Kidney (tissue), 14 donors: ENCODE measurements around the gene PLCB4. TPM values are rescaled to one million over a fixed set of nuclear protein-coding genes. Genes with fewer than 3 reads are reported as not detected.

ENCODE experiments used
- DNase-seq, 5 donors: peaks; one replicate each; pipeline ENCODE4 v3.0.0-alpha.2; 2013 to 2020
- FAIRE-seq: peaks from 2 replicates; lab custom pipeline; 2012; peaks lifted over from hg19 to GRCh38; lab: Jason Lieb, UNC
- H3K27ac ChIP-seq, 2 donors: one replicate each; pipeline ENCODE4 v1.7.0; 2013; ENCODE audit warnings: low read depth in 2 of 2, low read length in 2 of 2, inconsistent platforms in 1 of 2
- H3K27me3 ChIP-seq: one replicate; pipeline ENCODE4 v1.7.1; 2013; ENCODE audit warnings: low read length, inconsistent platforms; ENCODE audit not compliant: control insufficient read depth, insufficient read depth
- H3K36me3 ChIP-seq, 3 donors: one replicate each; pipeline versions ENCODE4 v1.7.0 to v1.7.1; 2013; ENCODE audit warnings: low read length in 3 of 3, control low read depth in 1 of 3, inconsistent platforms in 1 of 3; ENCODE audit not compliant: insufficient read depth in 3 of 3, control insufficient read depth in 2 of 3
- H3K4me1 ChIP-seq, 3 donors: one replicate each; pipeline versions ENCODE4 v1.7.0 to v1.7.1; 2013; ENCODE audit warnings: low read length in 3 of 3, inconsistent platforms in 1 of 3, low read depth in 1 of 3; ENCODE audit not compliant: control insufficient read depth in 2 of 3, insufficient read depth in 2 of 3
- H3K4me3 ChIP-seq, 3 donors: one replicate each; pipeline versions ENCODE4 v1.7.0 to v1.8.1; 2013; ENCODE audit warnings: low read length in 3 of 3, control low read depth in 1 of 3, inconsistent platforms in 1 of 3
- H3K9ac ChIP-seq, 3 donors: one replicate each; pipeline versions ENCODE4 v1.7.0 to v1.7.1; 2013; ENCODE audit warnings: low read length in 3 of 3, control low read depth in 1 of 3, inconsistent platforms in 1 of 3
- H3K9me3 ChIP-seq, 3 donors: one replicate each; pipeline versions ENCODE4 v1.7.0 to v1.7.1; 2013; ENCODE audit warnings: low read length in 3 of 3, control low read depth in 1 of 3, inconsistent platforms in 1 of 3; ENCODE audit not compliant: control insufficient read depth in 2 of 3, insufficient read depth in 1 of 3
- intact Hi-C: fragments of 100-400 bp; cut with DNase I; formaldehyde crosslinking; loops from one replicate; pipeline ENCODE4 v1.11.1; 2022
- polyA plus RNA-seq: library from polyadenylated mRNA; stranded (reverse); fragments of 350-450 nt; fragmentation: Illumina TruSeq; extraction: RNeasy Lipid Tissue Mini Kit (QIAGEN cat#74804); gene quantifications from one replicate; pipeline ENCODE4 v1.2.3, GENCODE V29; 2014; ENCODE audit warnings: low read depth, low replicate concordance; ENCODE audit not compliant: insufficient read depth
- total RNA-seq: library from RNA; stranded (reverse); fragmentation: NEBNext Ultra II Directional; extraction: Animal tissue kit (Norgen Biotek cat#: 25700); gene quantifications from one replicate; pipeline ENCODE4 v1.2.1, GENCODE V29; 2021
- TF ChIP-seq, protein P1 (sequence below): IDR thresholded peaks from 3 replicates; pipeline ENCODE4 v1.5.1; 2012; ENCODE audit warnings: mild to moderate bottlenecking, moderate library complexity, borderline replicate concordance; ENCODE audit not compliant: insufficient read depth; ENCODE audit errors: extremely low read depth
- donor health status: control.
- donor health status: control.
- donor health status: control.
- donor health status: control.
- donor health status: control.
- donor health status: DM: yes; HTN: yes; CAD: no.
- donor health status: Normal renal cell carcinoma (clear cell type).

PLCB4 gene
- total and polyA plus RNA-seq, 2 donors from 2014 or later = 2.8 to 17.7 TPM

DNA sequence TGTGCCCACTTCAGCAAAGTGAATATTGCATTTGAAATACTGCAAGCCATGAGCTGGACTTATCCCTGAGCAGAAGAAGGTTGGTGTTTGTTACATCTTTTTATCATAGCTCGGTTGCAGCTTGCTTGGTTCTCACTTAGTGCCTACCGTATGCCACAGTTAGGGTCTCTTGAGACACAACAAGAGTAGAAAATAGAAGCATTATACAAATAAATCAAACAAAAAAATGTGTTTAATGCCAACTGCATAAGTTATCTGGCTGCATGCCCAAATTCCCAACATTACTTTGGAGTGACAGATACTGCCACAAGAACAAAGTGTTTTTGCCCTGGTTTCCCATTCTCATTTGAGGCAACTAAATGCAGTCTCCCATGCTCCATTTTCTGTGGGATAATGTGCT lies 391.6 kb downstream of the PLCB4 start:
- H3K4me3 ChIP-seq = no peak overlapping the region
- H3K36me3 ChIP-seq = peaks cover 0 to 2% (median 0%) of the 10 kb centered on the region in 3 donors
- FAIRE-seq (no peak), DNase-seq (no peak)
- no peak overlapping the region for H3K9ac ChIP-seq
- H3K27ac ChIP-seq = no peak overlapping the region
- TF ChIP-seq, protein P1, sequence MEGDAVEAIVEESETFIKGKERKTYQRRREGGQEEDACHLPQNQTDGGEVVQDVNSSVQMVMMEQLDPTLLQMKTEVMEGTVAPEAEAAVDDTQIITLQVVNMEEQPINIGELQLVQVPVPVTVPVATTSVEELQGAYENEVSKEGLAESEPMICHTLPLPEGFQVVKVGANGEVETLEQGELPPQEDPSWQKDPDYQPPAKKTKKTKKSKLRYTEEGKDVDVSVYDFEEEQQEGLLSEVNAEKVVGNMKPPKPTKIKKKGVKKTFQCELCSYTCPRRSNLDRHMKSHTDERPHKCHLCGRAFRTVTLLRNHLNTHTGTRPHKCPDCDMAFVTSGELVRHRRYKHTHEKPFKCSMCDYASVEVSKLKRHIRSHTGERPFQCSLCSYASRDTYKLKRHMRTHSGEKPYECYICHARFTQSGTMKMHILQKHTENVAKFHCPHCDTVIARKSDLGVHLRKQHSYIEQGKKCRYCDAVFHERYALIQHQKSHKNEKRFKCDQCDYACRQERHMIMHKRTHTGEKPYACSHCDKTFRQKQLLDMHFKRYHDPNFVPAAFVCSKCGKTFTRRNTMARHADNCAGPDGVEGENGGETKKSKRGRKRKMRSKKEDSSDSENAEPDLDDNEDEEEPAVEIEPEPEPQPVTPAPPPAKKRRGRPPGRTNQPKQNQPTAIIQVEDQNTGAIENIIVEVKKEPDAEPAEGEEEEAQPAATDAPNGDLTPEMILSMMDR = no peak
- no peaks in the 10 kb centered on the region for H3K9me3 ChIP-seq
- intact Hi-C loops = no loop called here
- no peaks in the 10 kb centered on the region for H3K27me3 ChIP-seq
- H3K4me1 ChIP-seq = no peaks in the 10 kb centered on the region

DNA sequence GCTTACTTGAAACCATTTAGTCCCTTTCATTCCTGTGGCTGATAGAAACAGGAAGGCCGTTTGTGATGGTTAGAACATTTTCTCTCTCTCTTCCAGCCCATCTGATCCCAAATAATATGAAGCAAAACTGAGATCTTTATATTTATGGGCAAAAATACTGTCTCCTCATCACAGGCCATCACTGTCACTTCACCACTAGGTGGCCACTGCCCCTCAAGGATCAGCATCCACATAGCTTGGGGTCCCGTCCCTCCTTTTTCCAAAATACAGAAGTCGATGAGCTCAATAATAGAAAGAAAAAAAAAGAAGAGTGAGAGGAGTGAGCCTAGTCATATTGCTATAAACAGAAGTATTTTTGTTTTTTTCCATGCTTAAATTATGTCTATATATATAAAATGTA lies 399.1 kb downstream of the PLCB4 start:
- no peak overlapping the region for H3K9ac ChIP-seq
- no peaks in the 10 kb centered on the region for H3K27me3 ChIP-seq
- FAIRE-seq = no peak

DNA sequence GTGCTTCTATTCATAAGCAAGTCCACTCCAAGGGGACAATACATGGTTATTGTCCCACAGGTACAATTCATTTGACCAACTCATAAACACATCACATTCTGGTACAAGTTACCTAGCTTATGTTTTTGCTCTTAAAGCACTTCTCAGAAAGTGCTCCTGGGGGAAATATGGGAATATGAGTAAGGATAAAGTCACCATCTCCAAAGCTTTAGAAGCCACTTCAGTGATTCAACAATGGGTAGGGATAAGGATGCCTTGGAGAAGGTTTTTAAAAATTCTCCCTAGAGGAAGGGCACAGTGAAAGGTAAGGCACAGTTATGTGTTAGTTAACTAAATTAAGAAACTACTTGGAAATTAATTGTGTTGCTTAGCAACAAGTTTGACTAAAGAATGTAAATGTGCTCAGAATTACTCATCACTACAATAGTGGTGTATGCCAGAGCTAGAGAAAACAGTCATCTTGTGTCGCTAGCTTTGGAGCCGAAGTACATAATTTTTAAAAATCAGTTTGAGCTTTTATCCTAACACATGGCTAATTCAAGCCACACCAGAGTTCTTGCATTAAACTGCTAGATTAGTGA lies 406.0 kb downstream of the PLCB4 start:
- Histone ChIP-seq H3K4me3 (no peak overlapping the region), H3K36me3 (no peaks in the 10 kb centered on the region), H3K9me3 (no peaks in the 10 kb centered on the region), H3K27me3 (no peaks in the 10 kb centered on the region), H3K9ac (no peak overlapping the region), H3K27ac (no peak overlapping the region), H3K4me1 (no peaks in the 10 kb centered on the region)
- no peak for DNase-seq
- intact Hi-C loops = no loop called here
- FAIRE-seq = no peak
- TF ChIP-seq, protein P1 = no peak

More for the DNA sequence above, 399.1 kb downstream of the PLCB4 start:
- Histone ChIP-seq H3K36me3 (no peaks in the 10 kb centered on the region), H3K4me3 (no peak overlapping the region), H3K27ac (no peak overlapping the region), H3K4me1 (no peaks in the 10 kb centered on the region), H3K9me3 (no peaks in the 10 kb centered on the region)
- DNase-seq = peak in 1 of 5 donors; percentile 16
- TF ChIP-seq, protein P1 = peak; percentile 30
- intact Hi-C loops = no loop called here

DNA sequence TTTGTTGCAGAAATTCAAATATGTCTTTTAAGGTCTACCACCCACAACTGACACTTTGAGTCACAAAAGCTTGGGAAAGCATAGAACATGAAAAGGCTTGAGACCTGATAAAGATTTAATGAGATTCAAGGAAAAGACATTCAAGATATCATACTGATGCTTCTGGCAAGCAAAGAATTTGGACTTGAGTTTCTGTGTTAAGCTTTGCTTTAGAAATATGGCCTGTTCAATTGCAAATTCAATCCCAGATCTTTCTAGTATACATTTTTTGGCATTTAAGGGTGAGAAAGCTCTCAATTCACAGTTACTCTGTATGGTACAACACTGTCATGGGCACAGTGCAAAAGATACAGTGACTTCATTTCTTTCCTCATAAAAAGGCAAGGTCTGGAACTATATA lies 406.6 kb downstream of the PLCB4 start:
- intact Hi-C loops = no loop called here
- FAIRE-seq (no peak), DNase-seq (no peak)
- Histone ChIP-seq H3K9ac (no peak overlapping the region), H3K4me3 (no peak overlapping the region), H3K27me3 (no peaks in the 10 kb centered on the region), H3K36me3 (no peaks in the 10 kb centered on the region), H3K27ac (no peak overlapping the region), H3K9me3 (no peaks in the 10 kb centered on the region), H3K4me1 (no peaks in the 10 kb centered on the region)
- TF ChIP-seq, protein P1 = no peak
